HG02763 (cell line): ENCODE results near the gene PIGR.

ENCODE experiments used
- ATAC-seq: cut with Tn5 transposase; IDR thresholded peaks from one replicate; pipeline ENCODE4 v1.9.1; 2021; ENCODE audit warnings: mild to moderate bottlenecking, moderate library complexity; ENCODE audit not compliant: unreplicated experiment

Gene PIGR

DNA sequence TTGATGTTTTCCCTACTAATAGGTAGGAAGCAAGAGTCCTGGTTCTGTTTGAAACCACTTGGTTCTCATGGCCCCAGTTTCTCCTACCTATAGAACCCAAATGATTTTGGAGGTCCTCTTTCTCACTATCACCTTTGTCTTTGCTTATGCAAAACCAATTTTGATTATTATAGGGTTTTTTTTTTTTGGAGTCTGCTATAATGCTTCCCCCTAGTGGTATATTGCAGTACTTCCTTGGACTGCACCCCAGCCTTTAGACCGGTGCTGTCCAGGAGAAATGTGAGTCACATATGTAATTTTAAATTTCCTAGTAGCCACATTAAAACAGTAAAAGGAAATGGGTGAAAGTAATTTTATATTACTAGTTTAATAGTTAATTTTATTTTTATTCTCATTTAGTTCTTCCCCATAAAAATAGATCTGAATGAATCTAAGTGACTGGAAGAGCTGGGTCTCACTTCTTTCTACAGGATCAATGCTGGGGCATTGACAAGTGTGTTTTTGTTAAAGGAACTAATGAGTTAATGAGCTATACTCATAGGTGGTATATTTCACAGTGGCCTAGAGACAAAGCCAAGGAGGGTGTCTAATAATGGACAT is 35.1 kb downstream of the PIGR start:
- no peak for ATAC-seq

DNA sequence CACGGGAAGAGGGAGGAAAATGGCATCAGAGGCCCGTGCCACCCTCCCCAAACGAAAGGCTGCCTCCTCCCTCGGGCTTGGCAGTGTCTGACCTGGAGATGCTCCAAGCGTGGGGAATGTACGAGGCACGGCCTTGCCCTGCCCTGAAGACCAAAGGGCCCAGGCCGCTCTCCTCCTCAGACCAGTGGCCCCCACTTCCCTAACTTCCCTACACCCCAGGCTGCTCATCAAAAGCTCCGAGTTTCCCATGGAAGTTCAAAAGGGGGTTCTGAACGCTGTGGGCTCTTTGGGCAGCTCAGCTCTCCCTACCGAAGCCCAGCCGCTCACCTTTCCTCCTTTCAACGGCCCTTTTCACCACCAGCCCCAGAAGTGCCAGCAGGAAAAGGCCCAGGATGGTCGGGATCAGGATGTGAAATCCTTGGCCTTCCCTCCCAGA is 36.4 kb downstream of the PIGR start:
- ATAC-seq = no peak

DNA sequence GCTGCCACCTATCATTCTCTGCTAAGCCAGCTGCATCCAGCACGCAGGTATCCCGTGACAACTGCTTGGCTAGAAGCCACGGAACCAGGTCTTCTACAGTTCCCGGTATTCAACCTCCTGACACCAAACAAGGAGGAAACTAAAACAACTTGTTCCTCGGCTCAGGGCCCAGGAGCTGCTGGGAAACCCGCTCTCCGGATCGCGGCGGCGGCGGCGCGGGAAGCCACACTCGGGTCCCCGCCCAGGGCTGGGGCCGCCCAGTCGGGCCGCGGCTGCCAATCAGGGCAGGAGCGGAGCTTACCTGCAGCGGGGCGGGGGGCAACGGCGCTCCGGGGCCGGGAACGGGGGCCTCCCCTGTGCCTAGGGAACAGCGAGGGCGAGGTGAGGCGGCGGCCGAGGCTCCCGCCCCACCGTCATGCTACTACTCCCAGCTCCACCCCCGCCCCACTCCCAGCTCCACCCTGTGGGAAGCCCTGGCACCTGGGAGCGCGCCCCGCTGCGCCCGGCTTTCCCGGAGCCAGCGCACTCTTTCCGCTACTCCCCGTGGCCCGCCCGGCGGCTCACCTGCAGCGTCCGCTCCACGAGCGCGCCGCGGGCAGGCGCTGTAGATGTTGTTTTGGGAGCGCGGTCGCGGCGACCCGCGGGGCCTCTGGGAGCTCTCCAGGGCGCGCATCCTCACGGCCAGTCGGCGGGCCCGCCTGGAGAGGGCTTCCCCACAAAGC is 36.9 kb downstream of the PIGR start:
- no peak for ATAC-seq

DNA sequence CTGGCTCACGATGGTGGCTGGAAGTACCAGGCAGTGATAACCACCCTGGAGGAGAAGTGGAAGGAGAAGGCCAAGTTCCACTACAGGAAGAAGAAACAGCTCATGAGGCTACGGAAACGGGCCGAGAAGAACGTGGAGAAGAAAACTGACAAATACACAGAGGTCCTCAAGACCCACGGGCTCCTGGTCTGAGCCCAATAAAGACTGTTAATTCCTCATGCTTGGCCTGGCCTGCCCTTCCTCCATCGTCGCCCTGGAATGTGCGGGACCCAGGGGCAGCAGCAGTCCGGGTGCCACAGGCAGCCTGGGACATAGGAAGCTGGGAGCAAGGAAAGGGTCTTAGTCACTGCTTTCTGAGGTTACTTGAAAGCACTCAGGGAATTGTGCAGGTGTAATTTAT is 38.2 kb downstream of the PIGR start:
- ATAC-seq = no peak

DNA sequence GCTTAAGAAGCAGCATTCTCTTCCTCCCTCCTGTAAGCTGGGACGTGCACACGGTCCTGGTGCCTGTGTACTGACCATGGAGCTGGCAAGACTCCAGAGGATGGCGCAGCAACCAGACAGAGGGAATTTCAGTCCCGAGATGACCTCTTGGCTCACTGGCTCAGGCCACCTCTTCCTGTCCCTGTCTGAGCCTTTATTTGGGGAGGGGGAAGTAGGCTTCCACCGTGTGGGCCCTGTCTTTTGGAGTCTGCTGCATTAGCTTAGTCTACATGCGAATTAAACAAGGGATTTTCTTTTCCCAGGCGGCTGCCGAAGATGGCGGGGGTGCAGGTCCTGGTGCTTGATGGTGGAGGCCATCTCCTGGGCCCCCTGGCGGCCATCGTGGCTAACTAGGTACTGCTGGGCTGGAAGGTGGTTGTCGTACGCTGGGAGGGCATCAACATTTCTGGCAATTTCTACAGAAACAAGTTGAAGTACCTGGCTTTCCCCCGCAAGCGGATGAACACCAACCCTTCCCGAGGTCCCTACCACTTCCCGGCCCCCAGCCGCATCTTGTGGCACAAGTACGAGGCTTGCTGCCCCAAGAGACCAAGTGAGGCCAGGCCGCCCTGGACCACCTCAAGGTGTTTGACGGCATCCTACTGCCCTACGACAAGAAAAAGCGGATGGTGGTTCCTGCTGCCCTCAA is 38.8 kb downstream of the PIGR start:
- ATAC-seq = no peak

DNA sequence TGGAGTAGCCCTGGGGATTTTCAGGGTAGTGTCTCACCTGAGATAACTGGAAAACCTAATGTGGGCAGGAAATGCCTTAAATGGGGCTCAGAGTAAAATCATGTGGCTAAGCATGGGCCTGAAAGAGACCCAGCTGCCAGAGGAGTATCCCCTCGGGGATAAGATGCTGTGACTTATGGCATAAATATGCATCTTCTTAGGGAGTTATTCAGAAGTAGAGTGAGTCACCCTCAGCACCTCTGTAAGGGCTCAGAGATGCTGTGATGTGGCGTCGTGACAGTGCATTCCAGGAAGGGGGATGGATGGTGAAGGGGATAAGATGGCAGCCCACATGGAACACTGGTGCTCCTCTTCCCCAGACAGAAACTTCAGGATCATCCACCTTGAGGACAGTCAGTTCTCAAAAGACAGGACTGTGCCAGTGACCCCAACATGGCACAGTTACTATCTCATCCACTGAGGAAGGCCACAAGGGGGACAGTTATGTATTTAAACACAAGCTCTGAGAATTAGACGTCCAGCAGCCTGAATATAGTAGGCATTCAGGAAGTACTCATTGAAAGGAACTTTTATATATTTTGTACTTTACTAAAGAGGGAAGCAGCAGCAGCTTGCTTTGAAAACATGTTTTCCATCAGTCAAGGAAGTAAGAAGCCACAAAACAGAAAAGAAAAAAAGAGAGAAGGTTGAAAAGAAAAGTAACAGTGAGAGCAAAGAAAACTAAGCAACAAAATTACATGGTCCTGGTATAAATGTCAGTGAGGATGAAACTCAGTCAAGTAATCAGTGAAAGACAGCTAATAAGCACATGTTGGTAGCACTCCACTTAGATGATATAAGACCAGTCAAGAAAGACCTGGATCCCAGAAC is 40.7 kb downstream of the PIGR start:
- peak; percentile 49 for ATAC-seq

DNA sequence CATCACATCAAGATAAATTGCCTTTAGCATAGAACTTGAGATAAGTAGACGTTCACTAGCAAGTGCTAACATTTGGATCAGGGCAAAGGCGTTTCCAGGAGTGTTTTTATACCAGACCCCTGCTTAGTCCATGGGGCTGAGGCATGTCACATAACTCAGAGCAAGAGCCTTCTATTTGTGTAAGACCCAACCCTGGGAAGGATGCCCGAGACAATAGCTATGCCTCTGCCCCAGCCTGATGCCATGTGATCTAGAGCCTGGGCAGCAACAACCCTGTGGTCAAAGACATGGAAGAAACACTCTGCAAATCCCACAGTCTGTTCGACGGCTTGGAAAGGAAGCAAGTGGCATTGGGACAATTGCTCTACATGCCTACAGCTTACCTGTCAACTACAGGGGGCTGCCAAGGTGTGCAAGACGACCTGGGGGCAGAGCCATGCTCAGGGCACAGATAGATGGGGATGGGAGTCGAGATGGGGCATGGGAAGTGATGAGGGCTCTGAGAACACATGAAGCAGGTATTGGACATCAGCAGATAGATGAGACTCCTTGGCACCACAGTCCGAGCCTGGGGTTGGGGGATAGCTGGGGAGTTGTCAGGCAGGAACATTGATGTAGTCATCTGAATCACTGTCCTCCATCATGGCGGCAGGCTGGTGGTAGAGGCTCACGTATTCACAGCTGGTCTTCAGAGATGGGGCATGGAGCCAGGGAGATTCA is 41.7 kb downstream of the PIGR start:
- ATAC-seq = no peak

DNA sequence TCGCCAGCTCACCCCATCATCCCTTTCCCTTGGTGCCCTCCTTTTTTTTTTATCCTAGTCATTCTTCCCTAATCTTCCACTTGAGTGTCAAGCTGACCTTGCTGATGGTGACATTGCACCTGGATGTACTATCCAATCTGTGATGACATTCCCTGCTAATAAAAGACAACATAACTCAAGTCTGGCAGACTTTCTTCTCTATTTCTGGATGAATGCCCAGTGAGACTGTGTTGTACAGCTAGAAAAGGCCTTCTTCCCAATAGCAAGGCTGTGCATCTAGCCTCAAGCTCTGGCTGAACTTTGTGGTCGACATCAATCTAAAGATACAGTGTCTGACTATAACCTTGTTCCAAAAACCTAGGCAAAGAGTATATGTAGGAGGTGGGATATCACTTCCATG is 42.6 kb downstream of the PIGR start:
- no peak for ATAC-seq

DNA sequence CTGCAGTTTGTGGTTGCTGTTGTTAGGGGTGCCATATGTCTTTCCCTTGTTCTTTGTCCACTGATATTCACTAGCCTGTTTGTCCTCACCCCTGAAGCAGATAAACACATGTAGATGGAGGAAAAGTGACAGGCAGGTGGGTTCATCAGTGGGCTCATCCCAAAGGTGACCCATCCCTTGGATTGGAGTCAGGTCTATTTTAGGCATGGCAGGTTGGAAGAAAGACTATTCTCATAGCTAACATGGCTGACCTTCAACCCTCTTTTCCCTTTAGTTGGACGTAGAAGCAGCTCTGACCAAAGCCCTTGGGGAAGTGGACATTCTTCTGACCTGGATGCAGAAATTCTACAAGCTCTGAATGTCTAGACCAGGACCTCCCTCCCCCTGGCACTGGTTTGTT is 43.6 kb downstream of the PIGR start:
- no peak for ATAC-seq

DNA sequence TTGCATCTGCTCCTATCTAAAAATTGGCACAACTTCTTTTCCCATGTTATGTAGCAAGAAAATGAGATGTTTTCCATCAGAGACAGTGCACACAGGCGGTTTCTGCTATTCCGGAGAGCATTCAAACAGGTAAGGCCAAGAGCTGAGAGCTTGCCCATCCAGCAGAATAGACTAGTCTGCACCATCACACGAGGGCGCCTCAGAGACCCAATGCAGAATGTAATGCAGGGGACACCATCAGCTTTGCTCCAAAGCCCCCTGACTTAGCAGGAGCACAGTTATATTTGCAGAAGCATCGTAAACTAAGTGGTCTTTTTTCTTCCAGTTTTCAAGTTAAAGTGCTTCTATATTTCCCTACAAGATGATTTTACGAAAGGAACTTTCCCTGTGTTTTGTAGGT is 44.3 kb downstream of the PIGR start:
- ATAC-seq = no peak

DNA sequence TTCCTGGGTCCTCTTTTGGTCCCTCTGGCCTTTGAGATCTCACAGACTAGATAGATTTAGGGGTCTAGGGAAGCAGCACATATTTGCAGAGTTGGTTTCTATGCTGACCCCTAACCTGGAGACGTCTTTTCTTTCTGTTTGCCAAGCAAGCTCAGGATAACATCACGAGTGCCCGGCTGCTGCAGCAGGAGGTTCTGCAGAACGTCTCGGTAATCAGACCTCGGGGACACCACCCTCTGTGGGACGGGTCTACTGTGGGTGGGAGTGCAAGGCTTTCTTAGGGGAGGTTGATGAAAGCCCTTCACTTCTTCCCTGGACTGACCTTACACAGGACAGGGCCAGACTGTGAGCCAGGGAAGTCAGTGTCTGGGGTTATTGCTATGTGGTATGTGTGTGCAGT is 46.1 kb downstream of the PIGR start:
- ATAC-seq = no peak

DNA sequence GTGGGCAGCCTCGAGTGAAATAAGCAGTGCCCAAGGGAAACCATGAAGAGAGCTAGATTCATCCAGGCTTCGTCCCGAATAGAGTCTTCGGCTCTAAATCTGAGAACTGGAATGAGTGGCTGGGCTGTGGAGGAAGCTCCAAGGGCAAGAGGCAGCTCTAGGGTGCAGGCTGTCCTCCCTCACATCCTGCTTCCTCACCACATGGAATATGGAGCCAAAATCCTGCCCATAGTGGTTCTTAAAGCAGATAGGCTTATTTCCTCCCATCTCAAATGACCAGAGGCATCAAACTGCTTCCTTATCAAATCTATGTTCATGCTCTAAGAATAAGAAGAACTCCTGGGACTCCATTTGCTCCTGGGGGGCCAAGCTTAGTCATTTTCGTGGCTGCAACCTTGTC is 46.5 kb downstream of the PIGR start:
- ATAC-seq = no peak

DNA sequence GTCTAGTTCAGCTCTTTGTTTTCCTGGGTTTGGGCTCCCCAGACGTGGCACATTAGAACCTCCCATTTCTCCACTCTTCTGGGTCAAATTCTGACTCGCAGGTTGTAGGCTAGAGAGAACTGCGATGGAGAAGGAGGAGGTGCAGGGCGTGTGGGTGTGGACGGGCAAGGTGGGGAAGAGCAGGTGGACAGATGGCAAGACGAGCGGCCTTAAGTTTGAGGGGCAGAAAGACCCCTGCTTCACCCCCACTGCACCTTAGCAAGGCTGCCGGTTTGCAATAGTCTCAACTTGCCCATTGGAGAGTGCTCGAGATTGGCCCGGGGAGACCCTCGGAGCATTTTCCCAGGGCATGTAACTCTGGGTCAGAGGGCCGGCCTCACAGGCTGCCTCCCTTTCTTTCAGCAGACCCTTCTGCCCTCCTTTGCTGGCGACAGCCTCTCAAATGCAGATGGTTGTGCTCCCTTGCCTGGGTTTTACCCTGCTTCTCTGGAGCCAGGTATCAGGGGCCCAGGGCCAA is 47.3 kb downstream of the PIGR start:
- no peak for ATAC-seq

DNA sequence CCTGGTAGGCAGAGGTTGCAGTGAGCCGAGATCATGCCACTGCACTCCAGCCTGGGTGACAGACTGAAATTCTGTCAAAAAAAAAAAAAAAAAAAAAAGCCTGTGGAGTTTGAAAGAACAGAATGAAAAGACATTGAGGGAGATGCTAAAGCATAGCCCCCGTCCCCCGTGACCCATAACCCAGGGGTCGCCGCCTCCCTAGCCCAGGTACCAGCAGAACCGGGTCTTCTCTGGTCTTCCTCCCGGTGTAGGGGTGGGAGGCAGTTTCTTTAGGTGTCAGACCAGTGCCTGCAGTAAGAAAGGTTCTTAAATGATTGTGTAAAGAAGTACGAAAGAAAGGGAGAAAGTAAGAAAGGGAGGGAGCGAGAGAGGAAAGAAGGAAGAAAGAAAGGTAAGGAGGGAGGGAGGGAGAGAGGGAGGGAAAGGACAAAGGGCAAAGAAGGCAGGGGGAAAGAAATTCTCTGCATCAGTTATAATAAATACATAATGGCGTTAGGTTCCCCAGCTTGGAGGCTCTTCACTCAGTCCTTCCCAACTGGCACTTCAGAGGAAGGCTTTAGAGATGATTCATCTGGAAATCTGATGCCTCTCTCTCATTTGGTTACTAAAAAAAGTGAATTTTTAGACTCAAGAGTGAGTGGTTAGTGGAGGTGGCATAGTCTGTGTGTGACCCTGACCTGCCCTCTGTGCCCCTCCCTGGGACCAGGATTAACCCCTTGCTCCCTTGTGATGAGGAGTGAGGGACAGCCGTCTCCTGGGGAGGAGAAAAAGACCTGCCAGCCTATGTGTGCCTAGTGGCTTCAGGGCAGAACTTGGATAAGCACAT is 48.0 kb downstream of the PIGR start:
- ATAC-seq = no peak

DNA sequence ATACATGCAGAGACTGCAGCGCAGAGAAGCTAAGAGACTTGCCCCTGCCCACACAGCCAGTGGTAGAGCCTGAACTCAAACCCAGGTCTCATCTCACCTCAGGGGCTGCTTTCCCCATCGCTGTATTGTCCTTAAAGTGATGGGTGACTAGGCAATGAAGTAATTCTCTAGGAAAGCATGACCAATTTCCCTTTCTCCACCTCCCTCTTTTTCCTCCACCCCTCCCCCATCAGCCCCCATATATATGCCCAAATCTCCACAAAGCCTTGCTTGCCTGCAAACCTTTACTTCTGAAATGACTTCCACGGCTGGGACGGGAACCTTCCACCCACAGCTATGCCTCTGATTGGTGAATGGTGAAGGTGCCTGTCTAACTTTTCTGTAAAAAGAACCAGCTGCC is 49.1 kb downstream of the PIGR start, which contains the start of gene IL24:
TSS of gene IL24 (plus strand) at position 269 of the 400 bp plus-strand sequence. CDS start 390 bp downstream, outside the sequence.
- ATAC-seq = no peak

DNA sequence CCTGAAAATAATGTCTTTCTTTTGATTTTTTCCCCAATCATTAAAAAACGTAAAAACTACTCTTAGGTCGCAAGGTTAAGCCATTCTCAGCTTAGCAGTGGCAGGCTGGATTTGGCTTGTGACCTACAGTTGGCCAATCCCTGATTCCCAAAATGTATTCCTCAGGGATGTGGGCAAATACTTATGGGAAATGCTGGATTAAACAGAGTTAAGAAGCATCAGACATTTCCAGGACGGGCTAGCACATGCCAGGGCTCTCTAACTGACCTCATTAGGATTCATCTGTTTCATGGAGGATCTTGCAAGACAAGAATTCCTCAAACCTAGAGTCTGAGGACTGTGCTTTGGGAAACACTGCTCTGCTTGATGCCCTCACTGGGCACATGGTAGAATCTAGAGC is 50.0 kb downstream of the PIGR start:
- ATAC-seq = no peak

DNA sequence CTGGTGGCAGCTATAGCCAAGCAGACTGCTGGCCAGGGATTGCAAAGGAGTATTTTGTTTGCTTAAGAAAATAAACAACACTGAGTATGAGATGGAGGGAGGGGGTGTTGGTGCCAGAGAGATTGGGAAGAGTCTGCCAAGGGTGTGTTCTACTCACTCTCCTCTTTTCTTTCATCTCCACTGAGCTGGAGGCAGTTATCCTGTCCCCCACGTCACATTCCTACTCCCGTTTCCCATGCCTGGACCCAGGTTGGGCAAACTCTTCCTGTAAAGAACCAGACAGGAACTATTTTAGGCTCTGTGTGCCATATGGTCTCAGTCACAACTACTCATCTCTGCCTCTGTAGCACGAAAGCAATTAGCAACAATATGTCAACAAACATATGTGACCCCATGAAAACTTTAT is 50.4 kb downstream of the PIGR start:
- ATAC-seq = no peak

DNA sequence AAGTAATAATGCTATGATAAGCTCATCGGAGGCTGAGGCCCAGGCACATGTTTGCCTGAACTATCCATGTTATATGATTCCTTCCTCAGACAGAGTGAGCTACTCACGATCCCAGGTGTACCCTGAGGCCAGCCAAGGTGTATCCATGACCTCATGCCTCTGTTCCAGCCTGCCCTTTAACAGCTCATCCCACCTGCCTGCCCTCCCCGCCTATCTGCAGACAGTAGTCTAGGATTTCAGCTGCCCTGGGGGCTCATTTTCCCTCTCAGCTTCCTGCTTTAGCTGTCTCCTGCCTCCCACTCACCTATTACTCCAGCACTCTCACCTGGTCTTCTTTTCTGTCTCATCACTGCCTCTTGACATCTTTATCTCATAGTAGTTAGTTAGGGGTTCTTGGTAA is 50.9 kb downstream of the PIGR start:
- ATAC-seq = no peak

DNA sequence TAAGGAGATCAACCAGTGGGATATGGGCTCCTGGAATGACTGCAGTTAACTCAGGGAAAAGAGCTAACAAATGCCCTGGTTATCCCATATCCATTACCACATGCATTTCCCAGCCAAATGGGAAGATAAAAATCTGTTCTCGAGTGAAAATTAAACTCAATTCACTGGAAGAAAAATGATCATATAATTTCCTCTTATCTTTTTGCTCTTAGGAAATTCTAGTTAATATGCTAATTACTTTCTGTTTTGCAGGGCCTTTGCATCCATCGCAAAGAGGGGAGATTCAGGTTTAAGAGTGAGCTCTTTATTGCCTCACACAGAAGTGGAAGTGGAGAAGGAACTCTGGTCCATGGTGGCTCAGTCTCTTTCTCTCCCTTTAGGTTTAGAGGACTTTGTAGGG is 52.9 kb downstream of the PIGR start:
- no peak for ATAC-seq
